ENCODE results near the gene LHPP.
"Not testable (repeated sequence)": the region's sequence is repeated elsewhere in the genome, so short reads cannot be mapped to it uniquely, and the experiment has no call there.

The LHPP gene

GRCh38 chr10:124539935-124540641, 78.5 kb downstream of the LHPP start:
- DNase-seq = peak; percentile 61

GRCh38 chr10:124541076-124541903, 79.7 kb downstream of the LHPP start:
- no peak for DNase-seq

- no peak for DNase-seq
Observed at GRCh38 chr10:124542336-124542735, 80.7 kb downstream of the LHPP start.

GRCh38 chr10:124543146-124543545, 81.5 kb downstream of the LHPP start:
- DNase-seq = no peak

- DNase-seq = no peak
Observed at GRCh38 chr10:124543971-124544370, 82.3 kb downstream of the LHPP start.

GRCh38 chr10:124544711-124545110, 83.1 kb downstream of the LHPP start:
- peak; percentile 19 for DNase-seq

GRCh38 chr10:124545351-124546054, 83.9 kb downstream of the LHPP start:
- DNase-seq = no peak

- no peak for DNase-seq
Observed at GRCh38 chr10:124546055-124546369, 84.4 kb downstream of the LHPP start.

- no peak for DNase-seq
Observed at GRCh38 chr10:124546957-124547646, 85.5 kb downstream of the LHPP start.

GRCh38 chr10:124547647-124548168, 86.1 kb downstream of the LHPP start:
- peak; percentile 19 for DNase-seq

GRCh38 chr10:124549171-124549570, 87.5 kb downstream of the LHPP start:
- not testable (repeated sequence) for DNase-seq

GRCh38 chr10:124550293-124551034, 88.8 kb downstream of the LHPP start:
- DNase-seq = no peak

GRCh38 chr10:124551097-124551496, 89.5 kb downstream of the LHPP start:
- DNase-seq = no peak

- no peak for DNase-seq
Observed at GRCh38 chr10:124551755-124552154, 90.1 kb downstream of the LHPP start.

GRCh38 chr10:124552691-124553276, 91.2 kb downstream of the LHPP start:
- no peak for DNase-seq

GRCh38 chr10:124554085-124554858, 92.6 kb downstream of the LHPP start:
- DNase-seq = no peak

- DNase-seq = no peak
Observed at GRCh38 chr10:124557167-124557566, 95.5 kb downstream of the LHPP start.

GRCh38 chr10:124557648-124558338, 96.2 kb downstream of the LHPP start:
- DNase-seq = no peak

- DNase-seq = no peak
Observed at GRCh38 chr10:124558339-124559321, 97.0 kb downstream of the LHPP start.

All from suppressor macrophage treated with lipopolysaccharide for 4 hours (primary cell).